ENCODE measurements around the gene PSMB1.

The PSMB1 gene

GRCh38 chr6:170500955-170501590, 52.0 kb downstream of the PSMB1 start:
- no peaks in the 10 kb centered on the region for H3K4me1 Mint-ChIP-seq
- no peak overlapping the region for H3K4me3 Mint-ChIP-seq
- DNase-seq: no peak
- no peak overlapping the region for H3K27ac Mint-ChIP-seq
- H3K9me3 Mint-ChIP-seq: peaks cover 18 to 31% of the 10 kb centered on the region in 2 donors
- H3K27me3 Mint-ChIP-seq: peaks cover 91% of the 10 kb centered on the region
- no peak for ATAC-seq

GRCh38 chr6:170497841-170498301, 55.2 kb downstream of the PSMB1 start:
- Mint-ChIP-seq H3K9me3 (peaks cover 18 to 25% of the 10 kb centered on the region in 2 donors), H3K4me1 (no peaks in the 10 kb centered on the region), H3K4me3 (no peak overlapping the region), H3K27me3 (peaks cover 82% of the 10 kb centered on the region), H3K27ac (no peak overlapping the region)
- DNase-seq (no peak), ATAC-seq (no peak)

GRCh38 chr6:170493354-170493753, 59.8 kb downstream of the PSMB1 start:
- Mint-ChIP-seq H3K4me3 (no peak overlapping the region), H3K27me3 (peaks cover 64% of the 10 kb centered on the region), H3K27ac (no peak overlapping the region), H3K9me3 (no peaks in the 10 kb centered on the region), H3K4me1 (no peaks in the 10 kb centered on the region)
- DNase-seq: no peak
- ATAC-seq: no peak

- DNase-seq (no peak), ATAC-seq (no peak)
- no peak overlapping the region for H3K27ac Mint-ChIP-seq
- H3K27me3 Mint-ChIP-seq: peaks cover 46% of the 10 kb centered on the region
- H3K4me3 Mint-ChIP-seq: no peak overlapping the region
- H3K9me3 Mint-ChIP-seq: no peaks in the 10 kb centered on the region
- peaks cover 5% of the 10 kb centered on the region for H3K4me1 Mint-ChIP-seq
These were observed 62.8 kb downstream of the PSMB1 start for GRCh38 chr6:170490259-170490658.

- Mint-ChIP-seq H3K27me3 (peaks cover 48% of the 10 kb centered on the region), H3K4me1 (peaks cover 5% of the 10 kb centered on the region), H3K4me3 (no peak overlapping the region), H3K27ac (no peak overlapping the region), H3K9me3 (no peaks in the 10 kb centered on the region)
- ATAC-seq: no peak
- no peak for DNase-seq
These were observed 63.3 kb downstream of the PSMB1 start for GRCh38 chr6:170489836-170490235.

- DNase-seq (peak in 1 of 2 donors; percentile 10), ATAC-seq (peak; percentile 84)
- peaks cover 41% of the 10 kb centered on the region for H3K27me3 Mint-ChIP-seq
- peaks cover 5% of the 10 kb centered on the region for H3K4me1 Mint-ChIP-seq
- peak overlapping the region in 1 of 2 donors; percentile 29 for H3K4me3 Mint-ChIP-seq
- H3K27ac Mint-ChIP-seq: peak overlapping the region in 1 of 2 donors; percentile 67
- H3K9me3 Mint-ChIP-seq: peaks cover 0 to under 1% of the 10 kb centered on the region in 2 donors
These were observed 65.3 kb downstream of the PSMB1 start for GRCh38 chr6:170487707-170488329.

GRCh38 chr6:170485159-170485558, 67.9 kb downstream of the PSMB1 start:
- H3K4me3 Mint-ChIP-seq: no peak overlapping the region
- H3K4me1 Mint-ChIP-seq: peaks cover 5% of the 10 kb centered on the region
- no peak overlapping the region for H3K27ac Mint-ChIP-seq
- H3K27me3 Mint-ChIP-seq: peaks cover 47% of the 10 kb centered on the region
- H3K9me3 Mint-ChIP-seq: peaks cover 0 to 6% of the 10 kb centered on the region in 2 donors
- no peak for DNase-seq
- ATAC-seq: no peak

Data from stimulated activated naive CD8-positive, alpha-beta T cell treated with anti-CD3 and anti-CD28 coated beads, Interleukin-15, amount 100 ng/mL, for 72 hours (primary cell).